ENCODE results near the gene FANCL. TPM values are rescaled to one million over a fixed set of nuclear protein-coding genes. Genes with fewer than 3 reads are reported as not detected.
"Not testable (repeated sequence)": the region's sequence is repeated elsewhere in the genome, so short reads cannot be mapped to it uniquely, and the experiment has no call there.

FANCL gene
- total RNA-seq, 1 donor from 2014 or later = 23.7 TPM

DNA sequence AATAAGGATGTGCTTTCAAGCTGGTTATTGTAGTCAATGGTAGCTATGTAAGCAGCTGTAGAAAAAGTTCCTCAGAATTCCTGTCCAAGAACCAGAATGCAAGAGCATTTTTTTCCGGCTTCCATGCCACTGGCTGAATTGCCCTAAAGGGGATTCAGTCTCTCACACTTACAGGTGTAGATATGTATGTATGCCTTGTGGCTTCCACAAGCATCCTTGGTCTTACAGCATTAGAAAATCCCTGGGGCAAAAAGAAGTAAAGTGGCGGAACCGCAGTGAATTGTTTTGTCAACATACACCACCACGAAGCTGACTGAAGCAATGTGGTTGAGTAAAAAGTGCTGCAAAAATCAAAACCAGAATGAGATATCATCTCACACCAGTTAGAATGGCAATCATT lies 54.6 kb downstream of the FANCL start:
- Histone ChIP-seq H3K27ac (no peak overlapping the region), H3K9me3 (no peaks in the 10 kb centered on the region), H3K27me3 (ENCODE audit: low read depth) (no peaks in the 10 kb centered on the region), H3K4me1 (no peaks in the 10 kb centered on the region), H3K4me3 (no peak overlapping the region), H3K36me3 (no peaks in the 10 kb centered on the region)
- TF ChIP-seq, protein P1, sequence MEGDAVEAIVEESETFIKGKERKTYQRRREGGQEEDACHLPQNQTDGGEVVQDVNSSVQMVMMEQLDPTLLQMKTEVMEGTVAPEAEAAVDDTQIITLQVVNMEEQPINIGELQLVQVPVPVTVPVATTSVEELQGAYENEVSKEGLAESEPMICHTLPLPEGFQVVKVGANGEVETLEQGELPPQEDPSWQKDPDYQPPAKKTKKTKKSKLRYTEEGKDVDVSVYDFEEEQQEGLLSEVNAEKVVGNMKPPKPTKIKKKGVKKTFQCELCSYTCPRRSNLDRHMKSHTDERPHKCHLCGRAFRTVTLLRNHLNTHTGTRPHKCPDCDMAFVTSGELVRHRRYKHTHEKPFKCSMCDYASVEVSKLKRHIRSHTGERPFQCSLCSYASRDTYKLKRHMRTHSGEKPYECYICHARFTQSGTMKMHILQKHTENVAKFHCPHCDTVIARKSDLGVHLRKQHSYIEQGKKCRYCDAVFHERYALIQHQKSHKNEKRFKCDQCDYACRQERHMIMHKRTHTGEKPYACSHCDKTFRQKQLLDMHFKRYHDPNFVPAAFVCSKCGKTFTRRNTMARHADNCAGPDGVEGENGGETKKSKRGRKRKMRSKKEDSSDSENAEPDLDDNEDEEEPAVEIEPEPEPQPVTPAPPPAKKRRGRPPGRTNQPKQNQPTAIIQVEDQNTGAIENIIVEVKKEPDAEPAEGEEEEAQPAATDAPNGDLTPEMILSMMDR (IDR thresholded peaks at IDR 0.05) = no peak
- DNase-seq (no peak), ATAC-seq (no peak)
- intact Hi-C loops (cut with DNase I) = no loop called here

DNA sequence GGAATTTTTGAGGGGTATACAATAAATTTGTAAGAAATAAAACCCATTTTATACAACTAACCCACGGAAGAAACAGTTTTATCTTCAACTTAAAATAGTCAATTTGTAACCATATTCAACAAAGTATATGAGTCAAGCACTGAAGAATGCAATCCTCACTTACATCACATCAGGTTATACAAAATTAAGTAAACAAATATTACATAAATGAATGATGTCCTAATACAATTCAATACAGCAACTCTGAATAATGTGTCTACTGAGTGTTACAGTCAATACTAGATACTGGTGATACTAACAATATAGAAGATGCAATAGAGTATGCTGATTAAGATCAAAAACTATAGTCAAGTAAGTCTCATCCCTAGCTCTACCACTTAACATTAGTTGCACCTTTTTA lies 58.6 kb downstream of the FANCL start:
- DNase-seq (no peak), ATAC-seq (no peak)
- intact Hi-C loops (cut with DNase I) = no loop called here
- no peaks in the 10 kb centered on the region for H3K4me1 ChIP-seq
- no peak overlapping the region for H3K4me3 ChIP-seq
- H3K36me3 ChIP-seq = no peaks in the 10 kb centered on the region
- TF ChIP-seq, protein P1 (IDR thresholded peaks at IDR 0.05) = no peak
- H3K9me3 ChIP-seq = no peaks in the 10 kb centered on the region
- no peaks in the 10 kb centered on the region for H3K27me3 ChIP-seq (ENCODE audit: low read depth)
- no peak overlapping the region for H3K27ac ChIP-seq

DNA sequence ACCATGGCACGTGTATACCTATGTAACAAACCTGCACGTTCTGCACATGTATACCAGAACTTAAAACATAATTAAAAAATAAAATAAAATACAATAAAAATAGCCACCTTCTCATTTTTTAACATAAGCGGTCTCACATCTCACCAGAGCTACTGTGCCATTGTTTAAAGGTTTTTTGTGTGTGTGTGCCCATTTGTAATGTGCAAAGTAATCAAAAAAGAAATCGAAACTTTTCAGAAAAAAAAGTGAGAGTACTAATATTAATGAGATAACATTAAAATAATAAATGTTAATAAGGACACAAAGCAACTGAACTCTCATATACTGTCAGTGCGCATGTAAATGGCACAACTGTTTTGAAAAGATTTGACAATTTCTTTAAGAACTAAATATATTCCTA lies 60.5 kb downstream of the FANCL start:
- H3K27ac ChIP-seq = no peak overlapping the region
- no peak for ATAC-seq
- H3K4me1 ChIP-seq = no peaks in the 10 kb centered on the region
- no peaks in the 10 kb centered on the region for H3K9me3 ChIP-seq
- intact Hi-C loops (cut with DNase I) = no loop called here
- TF ChIP-seq, protein P1 (IDR thresholded peaks at IDR 0.05) = no peak
- no peaks in the 10 kb centered on the region for H3K27me3 ChIP-seq (ENCODE audit: low read depth)
- no peak overlapping the region for H3K4me3 ChIP-seq
- no peak for DNase-seq
- H3K36me3 ChIP-seq = no peaks in the 10 kb centered on the region

DNA sequence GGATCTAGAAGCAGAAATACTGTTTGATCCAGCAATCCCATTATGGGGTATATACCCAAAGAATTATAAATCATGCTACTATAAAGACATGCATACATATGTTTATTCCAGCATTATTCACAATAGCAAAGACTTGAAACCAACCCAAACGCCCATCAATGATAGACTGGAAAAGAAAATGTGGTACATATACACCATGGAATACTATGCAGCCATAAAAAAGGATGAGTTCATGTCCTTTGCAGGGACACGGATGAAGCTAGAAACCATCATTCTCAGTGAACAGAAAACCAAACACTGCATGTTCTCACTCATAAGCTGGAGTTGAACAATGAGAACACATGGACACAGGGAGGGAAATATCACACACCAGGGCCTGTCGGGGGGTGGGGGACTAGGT lies 61.0 kb downstream of the FANCL start:
- H3K4me1 ChIP-seq; H3K4me3 ChIP-seq; ATAC-seq; DNase-seq; intact Hi-C loops (cut with DNase I); H3K36me3 ChIP-seq; H3K27me3 ChIP-seq (ENCODE audit: low read depth); H3K9me3 ChIP-seq; H3K27ac ChIP-seq: not testable (repeated sequence)

DNA sequence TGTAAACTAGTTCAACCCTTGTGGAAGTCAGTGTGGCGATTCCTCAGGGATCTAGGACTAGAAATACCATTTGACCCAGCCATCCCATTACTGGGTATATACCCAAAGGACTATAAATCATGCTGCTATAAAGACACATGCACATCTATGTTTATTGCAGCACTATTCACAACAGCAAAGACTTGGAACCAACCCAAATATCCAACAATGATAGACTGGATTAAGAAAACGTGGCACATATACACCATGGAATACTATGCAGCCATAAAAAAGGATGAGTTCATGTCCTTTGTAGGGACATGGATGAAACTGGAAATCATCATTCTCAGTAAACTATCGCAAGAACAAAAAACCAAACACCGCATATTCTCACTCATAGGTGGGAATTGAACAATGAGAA lies 63.9 kb downstream of the FANCL start:
- H3K4me1 ChIP-seq; DNase-seq; ATAC-seq; H3K4me3 ChIP-seq; intact Hi-C loops (cut with DNase I); H3K9me3 ChIP-seq; H3K27me3 ChIP-seq (ENCODE audit: low read depth); H3K36me3 ChIP-seq; H3K27ac ChIP-seq: not testable (repeated sequence)

DNA sequence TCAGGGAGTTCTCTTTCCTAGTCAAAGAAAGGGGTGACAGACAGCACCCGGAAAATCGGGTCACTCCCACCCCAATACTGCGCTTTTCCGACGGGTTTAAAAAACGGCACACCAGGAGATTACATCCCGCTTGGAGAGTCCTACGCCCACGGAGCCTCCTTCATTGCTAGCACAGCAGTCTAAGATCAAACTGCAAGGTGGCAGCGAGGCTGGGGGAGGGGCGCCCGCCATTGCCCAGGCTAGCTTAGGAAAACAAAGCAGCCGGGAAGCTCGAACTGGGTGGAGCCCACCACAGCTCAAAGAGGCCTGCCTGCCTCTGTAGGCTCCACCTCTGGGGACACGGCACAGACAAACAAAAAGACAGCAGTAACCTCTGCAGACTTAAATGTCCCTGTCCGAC lies 69.3 kb downstream of the FANCL start:
- intact Hi-C loops (cut with DNase I); H3K36me3 ChIP-seq; H3K4me1 ChIP-seq; ATAC-seq; H3K27ac ChIP-seq; H3K4me3 ChIP-seq; H3K27me3 ChIP-seq (ENCODE audit: low read depth); DNase-seq; H3K9me3 ChIP-seq: not testable (repeated sequence)

DNA sequence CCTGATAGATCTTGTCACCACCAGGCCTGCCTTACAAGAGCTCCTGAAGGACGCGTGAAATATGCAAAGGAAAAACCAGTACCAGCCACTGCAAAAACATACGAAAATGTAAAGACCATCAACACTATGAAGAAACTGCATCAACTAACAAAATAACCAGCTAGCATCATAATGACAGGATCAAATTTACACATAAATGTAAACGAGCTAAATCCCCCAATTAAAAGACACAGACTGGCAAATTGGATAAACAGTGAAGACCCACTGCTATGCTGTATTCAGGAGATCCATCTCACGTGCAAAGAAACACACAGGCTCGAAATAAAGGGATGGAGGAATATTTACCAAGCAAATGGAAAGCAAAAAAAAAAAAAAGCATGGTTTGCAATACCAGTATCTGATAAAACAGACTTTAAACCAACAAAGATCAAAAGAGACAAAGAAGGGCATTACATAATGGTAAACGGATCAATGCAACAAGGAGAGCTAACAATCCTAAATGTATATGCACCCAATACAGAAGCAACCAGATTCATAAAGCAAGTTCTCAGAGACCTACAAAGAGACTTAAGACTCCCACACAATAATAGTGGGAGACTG lies 70.7 kb downstream of the FANCL start:
- H3K27ac ChIP-seq; H3K36me3 ChIP-seq; DNase-seq; H3K4me3 ChIP-seq; intact Hi-C loops (cut with DNase I); H3K4me1 ChIP-seq; ATAC-seq; H3K9me3 ChIP-seq; H3K27me3 ChIP-seq (ENCODE audit: low read depth): not testable (repeated sequence)

DNA sequence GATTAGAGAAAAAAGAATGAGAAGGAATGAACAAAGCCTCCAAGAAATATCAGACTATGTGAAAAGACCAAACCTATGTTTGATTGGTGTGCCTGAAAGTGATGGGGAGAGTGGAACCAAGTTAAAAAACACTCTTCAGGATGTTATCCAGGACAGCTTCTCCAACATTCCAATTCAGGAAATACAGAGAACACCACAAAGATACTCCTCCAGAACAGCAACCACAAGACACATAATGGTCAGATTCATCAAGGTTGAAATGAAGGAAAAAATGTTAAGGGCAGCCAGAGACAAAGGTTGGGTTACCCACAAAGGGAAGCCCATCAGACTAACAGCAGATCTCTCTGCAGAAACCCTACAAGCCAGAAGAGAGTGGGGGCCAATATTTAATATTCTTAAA lies 71.3 kb downstream of the FANCL start:
- H3K4me3 ChIP-seq; H3K27me3 ChIP-seq (ENCODE audit: low read depth); H3K4me1 ChIP-seq; H3K36me3 ChIP-seq; intact Hi-C loops (cut with DNase I); ATAC-seq; DNase-seq; H3K27ac ChIP-seq; H3K9me3 ChIP-seq: not testable (repeated sequence)

DNA sequence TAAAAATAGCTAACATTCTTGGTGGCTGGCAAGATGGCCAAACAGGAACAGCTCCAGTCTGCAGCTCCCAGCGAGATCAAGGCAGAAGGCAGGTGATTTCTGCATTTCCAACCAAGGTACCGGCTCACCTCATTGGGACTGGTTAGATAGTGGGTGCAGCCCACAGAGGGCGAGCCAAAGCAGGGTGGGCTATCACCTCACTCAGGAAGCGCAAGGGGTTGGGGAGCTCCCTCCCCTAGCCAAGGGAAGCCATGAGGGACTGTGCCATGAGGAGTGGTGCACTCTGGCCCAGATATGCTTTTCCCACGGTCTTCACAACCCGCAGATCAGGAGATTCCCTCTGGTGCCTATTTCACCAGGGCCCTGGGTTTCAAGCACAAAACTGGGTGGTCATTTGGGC lies 73.0 kb downstream of the FANCL start:
- H3K36me3 ChIP-seq; H3K4me3 ChIP-seq; H3K9me3 ChIP-seq; H3K27me3 ChIP-seq (ENCODE audit: low read depth); ATAC-seq; H3K27ac ChIP-seq; intact Hi-C loops (cut with DNase I); DNase-seq; H3K4me1 ChIP-seq: not testable (repeated sequence)
